Osteocyte (in vitro differentiated cells): ENCODE results near the gene TMEM106A. TPM values are rescaled to one million over a fixed set of nuclear protein-coding genes. Genes with fewer than 3 reads are reported as not detected.

ENCODE experiments used
- DNase-seq: peaks from one replicate; pipeline ENCODE4 v3.0.0; 2021; ENCODE audit warnings: mixed read lengths; ENCODE audit not compliant: unreplicated experiment; ENCODE audit errors: extremely low spot score
- H3K27ac Mint-ChIP-seq: one replicate; pipeline ENCODE4 v1.8.0; 2021; ENCODE audit warnings: mild to moderate bottlenecking, mixed read lengths; ENCODE audit not compliant: unreplicated experiment
- H3K27me3 Mint-ChIP-seq: one replicate; pipeline ENCODE4 v1.8.0; 2021; ENCODE audit warnings: mixed read lengths; ENCODE audit not compliant: unreplicated experiment
- H3K36me3 Mint-ChIP-seq: one replicate; pipeline ENCODE4 v1.8.0; 2021; ENCODE audit warnings: mixed read lengths; ENCODE audit not compliant: unreplicated experiment
- H3K4me1 Mint-ChIP-seq: one replicate; pipeline ENCODE4 v1.8.0; 2021; ENCODE audit warnings: mixed read lengths; ENCODE audit not compliant: unreplicated experiment
- H3K4me3 Mint-ChIP-seq: one replicate; pipeline ENCODE4 v1.8.0; 2021; ENCODE audit warnings: mild to moderate bottlenecking, moderate library complexity, mixed read lengths; ENCODE audit not compliant: unreplicated experiment
- H3K9me3 Mint-ChIP-seq: one replicate; pipeline ENCODE4 v1.8.0; 2021; ENCODE audit warnings: mixed read lengths; ENCODE audit not compliant: unreplicated experiment
- total RNA-seq: library from RNA; stranded (reverse); gene quantifications from 2 replicates; pipeline ENCODE4 v1.2.1, GENCODE V29; 2021
- TF ChIP-seq, protein P1 (sequence below): fragments of 200-600 bp; sonication (generic); IDR thresholded peaks from 2 replicates; pipeline ENCODE4 v1.5.0; 2021; ENCODE audit warnings: antibody characterized with exemption, mild to moderate bottlenecking, moderate library complexity

TMEM106A gene
- total RNA-seq, 1 donor from 2014 or later, result 9.0 TPM

- DNase-seq, result no peak
- peak overlapping the region; percentile 95 for H3K27ac Mint-ChIP-seq
- H3K27me3 Mint-ChIP-seq, result no peaks in the 10 kb centered on the region
- H3K9me3 Mint-ChIP-seq, result no peaks in the 10 kb centered on the region
- H3K4me1 Mint-ChIP-seq, result peaks cover 27% of the 10 kb centered on the region
- H3K36me3 Mint-ChIP-seq, result peaks cover 30% of the 10 kb centered on the region
- H3K4me3 Mint-ChIP-seq, result peak overlapping the region; percentile 96
- TF ChIP-seq, protein P1, sequence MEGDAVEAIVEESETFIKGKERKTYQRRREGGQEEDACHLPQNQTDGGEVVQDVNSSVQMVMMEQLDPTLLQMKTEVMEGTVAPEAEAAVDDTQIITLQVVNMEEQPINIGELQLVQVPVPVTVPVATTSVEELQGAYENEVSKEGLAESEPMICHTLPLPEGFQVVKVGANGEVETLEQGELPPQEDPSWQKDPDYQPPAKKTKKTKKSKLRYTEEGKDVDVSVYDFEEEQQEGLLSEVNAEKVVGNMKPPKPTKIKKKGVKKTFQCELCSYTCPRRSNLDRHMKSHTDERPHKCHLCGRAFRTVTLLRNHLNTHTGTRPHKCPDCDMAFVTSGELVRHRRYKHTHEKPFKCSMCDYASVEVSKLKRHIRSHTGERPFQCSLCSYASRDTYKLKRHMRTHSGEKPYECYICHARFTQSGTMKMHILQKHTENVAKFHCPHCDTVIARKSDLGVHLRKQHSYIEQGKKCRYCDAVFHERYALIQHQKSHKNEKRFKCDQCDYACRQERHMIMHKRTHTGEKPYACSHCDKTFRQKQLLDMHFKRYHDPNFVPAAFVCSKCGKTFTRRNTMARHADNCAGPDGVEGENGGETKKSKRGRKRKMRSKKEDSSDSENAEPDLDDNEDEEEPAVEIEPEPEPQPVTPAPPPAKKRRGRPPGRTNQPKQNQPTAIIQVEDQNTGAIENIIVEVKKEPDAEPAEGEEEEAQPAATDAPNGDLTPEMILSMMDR, result no peak
These were observed 1.1 kb upstream of the TMEM106A start for GRCh38 chr17:43210576-43210975.

- TF ChIP-seq, protein P1, result no peak
- no peak for DNase-seq
- Mint-ChIP-seq H3K27ac (peak overlapping the region; percentile 95), H3K4me3 (peak overlapping the region; percentile 96), H3K4me1 (peaks cover 27% of the 10 kb centered on the region), H3K27me3 (no peaks in the 10 kb centered on the region), H3K36me3 (peaks cover 32% of the 10 kb centered on the region), H3K9me3 (no peaks in the 10 kb centered on the region)
These were observed 574 bp upstream of the TMEM106A start for GRCh38 chr17:43211123-43211479.

GRCh38 chr17:43212641-43213490, 1.2 kb downstream of the TMEM106A start:
- Mint-ChIP-seq H3K4me3 (peak overlapping the region; percentile 96), H3K27me3 (no peaks in the 10 kb centered on the region), H3K9me3 (no peaks in the 10 kb centered on the region), H3K36me3 (peaks cover 28% of the 10 kb centered on the region), H3K27ac (peak overlapping the region; percentile 95), H3K4me1 (peaks cover 27% of the 10 kb centered on the region)
- TF ChIP-seq, protein P1, result no peak
- DNase-seq, result no peak

DNA sequence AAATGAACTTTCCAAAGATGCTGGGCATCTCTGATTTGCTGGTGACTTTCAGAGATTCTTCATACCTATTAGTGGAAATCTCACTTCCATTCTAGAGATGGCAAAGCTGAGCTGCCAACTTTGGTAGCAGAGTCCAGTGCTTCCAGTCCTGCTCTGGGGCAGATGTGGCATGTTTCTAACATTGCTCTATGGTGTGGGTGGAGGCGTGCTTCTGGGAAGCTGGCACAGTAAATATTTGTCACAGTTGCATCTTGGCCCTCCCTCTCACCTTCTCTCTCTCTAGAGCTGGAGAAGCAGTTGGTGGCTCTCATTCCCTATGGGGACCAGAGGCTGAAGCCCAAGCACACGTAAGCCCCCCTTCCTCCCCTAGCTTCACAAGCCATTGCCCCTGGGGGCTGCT, 1.9 kb downstream of the TMEM106A start:
- peaks cover 27% of the 10 kb centered on the region for H3K4me1 Mint-ChIP-seq
- DNase-seq, result no peak
- no peaks in the 10 kb centered on the region for H3K27me3 Mint-ChIP-seq
- no peaks in the 10 kb centered on the region for H3K9me3 Mint-ChIP-seq
- H3K36me3 Mint-ChIP-seq, result peaks cover 24% of the 10 kb centered on the region
- H3K27ac Mint-ChIP-seq, result no peak overlapping the region
- TF ChIP-seq, protein P1, result no peak
- no peak overlapping the region for H3K4me3 Mint-ChIP-seq

- Mint-ChIP-seq H3K27ac (no peak overlapping the region), H3K4me3 (no peak overlapping the region), H3K9me3 (no peaks in the 10 kb centered on the region), H3K36me3 (peaks cover 15% of the 10 kb centered on the region), H3K27me3 (no peaks in the 10 kb centered on the region), H3K4me1 (peaks cover 27% of the 10 kb centered on the region)
- no peak for DNase-seq
- TF ChIP-seq, protein P1, result no peak
These were observed 3.7 kb downstream of the TMEM106A start for GRCh38 chr17:43215341-43215740.
